PC-9 (cell line): ENCODE data around the gene WDR72.

ENCODE experiments used
- EZH2 ChIP-seq: fragments of 200-600 bp; sonication (generic); IDR thresholded peaks from 2 replicates; pipeline ENCODE4 v1.8.0; 2017; ENCODE audit warnings: antibody characterized with exemption, low read depth
- TF ChIP-seq, protein P1 (sequence below): fragments of 200-600 bp; sonication (generic); conservative IDR thresholded peaks from 2 replicates; pipeline ENCODE4 v1.6.1; 2017; ENCODE audit warnings: mixed run types, antibody characterized with exemption, mild to moderate bottlenecking, moderate library complexity

DNA sequence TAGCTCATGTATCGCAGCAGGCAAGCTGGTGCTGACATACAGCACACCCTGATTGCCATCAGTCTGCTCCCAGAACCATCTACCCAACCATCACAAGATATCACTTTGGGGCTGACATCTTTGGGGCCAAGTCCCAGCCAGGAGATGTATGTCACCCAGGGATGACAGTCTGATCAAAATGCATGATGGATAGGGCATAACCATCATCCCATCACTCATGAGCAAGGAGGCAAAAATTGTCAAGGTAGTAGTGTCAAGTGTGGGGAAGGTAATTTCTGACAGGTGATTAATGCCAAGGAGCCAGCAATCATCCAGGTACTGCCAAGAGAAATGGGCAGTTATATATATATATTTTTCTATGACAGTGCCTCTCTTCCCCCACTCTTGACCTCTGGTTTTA lies 277.4 kb downstream of the WDR72 start:
- TF ChIP-seq, protein P1, sequence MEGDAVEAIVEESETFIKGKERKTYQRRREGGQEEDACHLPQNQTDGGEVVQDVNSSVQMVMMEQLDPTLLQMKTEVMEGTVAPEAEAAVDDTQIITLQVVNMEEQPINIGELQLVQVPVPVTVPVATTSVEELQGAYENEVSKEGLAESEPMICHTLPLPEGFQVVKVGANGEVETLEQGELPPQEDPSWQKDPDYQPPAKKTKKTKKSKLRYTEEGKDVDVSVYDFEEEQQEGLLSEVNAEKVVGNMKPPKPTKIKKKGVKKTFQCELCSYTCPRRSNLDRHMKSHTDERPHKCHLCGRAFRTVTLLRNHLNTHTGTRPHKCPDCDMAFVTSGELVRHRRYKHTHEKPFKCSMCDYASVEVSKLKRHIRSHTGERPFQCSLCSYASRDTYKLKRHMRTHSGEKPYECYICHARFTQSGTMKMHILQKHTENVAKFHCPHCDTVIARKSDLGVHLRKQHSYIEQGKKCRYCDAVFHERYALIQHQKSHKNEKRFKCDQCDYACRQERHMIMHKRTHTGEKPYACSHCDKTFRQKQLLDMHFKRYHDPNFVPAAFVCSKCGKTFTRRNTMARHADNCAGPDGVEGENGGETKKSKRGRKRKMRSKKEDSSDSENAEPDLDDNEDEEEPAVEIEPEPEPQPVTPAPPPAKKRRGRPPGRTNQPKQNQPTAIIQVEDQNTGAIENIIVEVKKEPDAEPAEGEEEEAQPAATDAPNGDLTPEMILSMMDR, result no peak
- no peak for TF ChIP-seq EZH2
